CD14-positive monocyte (primary cell): Measurements from ENCODE around the gene AGO1. TPM values are rescaled to one million over a fixed set of nuclear protein-coding genes. Genes with fewer than 3 reads are reported as not detected.

Source experiments
- DNase-seq, 3 donors: peaks; one replicate each; pipeline ENCODE4 v3.0.0-alpha.2; 2011 to 2022
- H2AFZ ChIP-seq: 2 replicates; pipeline ENCODE4 v1.6.0; 2012; ENCODE audit warnings: mild to moderate bottlenecking, low read depth, low read length, inconsistent platforms; ENCODE audit not compliant: insufficient read depth, poor library complexity, severe bottlenecking
- H3K27ac ChIP-seq, 2 donors: 1 replicate in 1 of 2; 2 replicates in 1 of 2; pipeline ENCODE4 v1.5.1; 2012 to 2013; ENCODE audit warnings: low read length in 2 of 2, control low read depth in 1 of 2, inconsistent platforms in 1 of 2, low read depth in 1 of 2, mild to moderate bottlenecking in 1 of 2
- H3K27me3 ChIP-seq, 2 donors: one replicate each; pipeline versions ENCODE4 v1.6.0 to v1.6.1; 2011 to 2013; ENCODE audit warnings: low read length in 2 of 2; ENCODE audit not compliant: control insufficient read depth in 2 of 2, insufficient read depth in 2 of 2
- H3K36me3 ChIP-seq, 2 donors: replicated peaks in 1 of 2; 1 replicate in 1 of 2; 2 replicates in 1 of 2; pipeline versions ENCODE4 v1.5.1 to v1.6.1; 2012 to 2013; ENCODE audit warnings: low read length in 2 of 2, control low read depth in 1 of 2, inconsistent platforms in 1 of 2, mild to moderate bottlenecking in 1 of 2; ENCODE audit not compliant: insufficient read depth in 2 of 2, control insufficient read depth in 1 of 2
- H3K4me1 ChIP-seq, 2 donors: 1 replicate in 1 of 2; 2 replicates in 1 of 2; pipeline versions ENCODE4 v1.5.1 to v1.6.1; 2012 to 2013; ENCODE audit warnings: low read length in 2 of 2, control low read depth in 1 of 2, inconsistent platforms in 1 of 2, mild to moderate bottlenecking in 1 of 2, moderate library complexity in 1 of 2; ENCODE audit not compliant: insufficient read depth in 2 of 2, control insufficient read depth in 1 of 2
- H3K4me2 ChIP-seq: replicated peaks from 2 replicates; pipeline ENCODE3; 2012; ENCODE audit warnings: low read length, moderate library complexity, mild to moderate bottlenecking; ENCODE audit not compliant: poor library complexity, severe bottlenecking; ENCODE audit errors: extremely low read depth
- H3K4me3 ChIP-seq, 3 experiments: fragments of 200-600 bp in 1 of 3; sonication (generic) in 1 of 3; replicated peaks in 1 of 3; 1 replicate in 2 of 3; 2 replicates in 1 of 3; pipeline ENCODE4 v1.5.1; 2011 to 2013; ENCODE audit warnings: low read length in 3 of 3, mild to moderate bottlenecking in 3 of 3, control low read depth in 2 of 3, low read depth in 2 of 3, inconsistent platforms in 1 of 3, moderate library complexity in 1 of 3
- H3K79me2 ChIP-seq: 2 replicates; pipeline ENCODE4 v1.6.0; 2012; ENCODE audit warnings: mild to moderate bottlenecking, control low read depth, inconsistent platforms, low read length, moderate library complexity; ENCODE audit not compliant: insufficient read depth
- H3K9ac ChIP-seq: 2 replicates; pipeline ENCODE4 v1.6.0; 2017; ENCODE audit warnings: low read length, mild to moderate bottlenecking; ENCODE audit not compliant: insufficient read depth, poor library complexity, severe bottlenecking
- H3K9me3 ChIP-seq, 2 donors: replicated peaks in 1 of 2; 1 replicate in 1 of 2; 2 replicates in 1 of 2; pipeline versions ENCODE4 v1.5.1 to v1.6.1; 2012 to 2013; ENCODE audit warnings: low read length in 2 of 2, control low read depth in 1 of 2; ENCODE audit not compliant: control insufficient read depth in 1 of 2, insufficient read depth in 1 of 2
- H4K20me1 ChIP-seq: 2 replicates; pipeline ENCODE4 v1.6.0; 2012; ENCODE audit warnings: mild to moderate bottlenecking, low read length, control low read depth, moderate library complexity; ENCODE audit not compliant: insufficient read depth
- H3K27ac Mint-ChIP-seq, 7 donors: one replicate each; pipeline ENCODE4 v1.8.0; 2020; ENCODE audit warnings: mild to moderate bottlenecking in 7 of 7, mixed read lengths in 7 of 7, moderate library complexity in 6 of 7, inconsistent platforms in 2 of 7
- H3K27me3 Mint-ChIP-seq, 3 donors: one replicate each; pipeline ENCODE4 v1.8.0; 2021 to 2022; ENCODE audit warnings: low read depth in 3 of 3, mild to moderate bottlenecking in 3 of 3, mixed read lengths in 3 of 3, moderate library complexity in 3 of 3, inconsistent platforms in 1 of 3
- H3K36me3 Mint-ChIP-seq, 2 donors: one replicate each; pipeline ENCODE4 v1.8.0; 2020; ENCODE audit warnings: mixed read lengths in 2 of 2, inconsistent platforms in 1 of 2, mild to moderate bottlenecking in 1 of 2
- H3K4me1 Mint-ChIP-seq: one replicate; pipeline ENCODE4 v1.8.0; 2020; ENCODE audit warnings: mild to moderate bottlenecking, mixed read lengths
- H3K4me3 Mint-ChIP-seq, 2 donors: one replicate each; pipeline ENCODE4 v1.8.0; 2020; ENCODE audit warnings: mild to moderate bottlenecking in 2 of 2, mixed read lengths in 2 of 2, moderate library complexity in 1 of 2
- H3K9me3 Mint-ChIP-seq, 7 donors: one replicate each; pipeline ENCODE4 v1.8.0; 2020 to 2022; ENCODE audit warnings: mixed read lengths in 7 of 7, mild to moderate bottlenecking in 6 of 7, moderate library complexity in 6 of 7, inconsistent platforms in 2 of 7
- whole genome bisulfite sequencing: methylation state at CpG from one replicate; pipeline ENCODE4 v1.1.5; 2013; ENCODE audit warnings: missing lambda C conversion rate; ENCODE audit not compliant: insufficient coverage; 5-methylcytosine and 5-hydroxymethylcytosine counted together
- intact Hi-C, 2 donors: fragments of 100-400 bp; cut with micrococcal nuclease; formaldehyde crosslinking; loops; one replicate each; pipeline versions ENCODE4 v1.15.0 to v1.15.1; 2023
- polyA plus RNA-seq, 3 donors: library from polyadenylated mRNA; depleted of rRNA in 1 of 3; unstranded in 2 of 3; stranded (reverse) in 1 of 3; fragments of 300-500 nt in 2 of 3; fragments of >200 nt in 1 of 3; fragmentation: Illumina TruSeq in 2 of 3; gene quantifications; 1 replicate in 2 of 3; 2 replicates in 1 of 3; pipeline ENCODE4 v1.2.3, GENCODE V29; 2012 to 2021
- TF ChIP-seq, protein P1 (sequence below): fragments of 200-600 bp; IDR thresholded peaks from one replicate; pipeline ENCODE4 v1.8.0; 2022; ENCODE audit warnings: antibody characterized with exemption, mild to moderate bottlenecking

The AGO1 gene
- polyA plus RNA-seq, 3 donors = 10.9 to 19.4 (median 13.9) TPM

DNA sequence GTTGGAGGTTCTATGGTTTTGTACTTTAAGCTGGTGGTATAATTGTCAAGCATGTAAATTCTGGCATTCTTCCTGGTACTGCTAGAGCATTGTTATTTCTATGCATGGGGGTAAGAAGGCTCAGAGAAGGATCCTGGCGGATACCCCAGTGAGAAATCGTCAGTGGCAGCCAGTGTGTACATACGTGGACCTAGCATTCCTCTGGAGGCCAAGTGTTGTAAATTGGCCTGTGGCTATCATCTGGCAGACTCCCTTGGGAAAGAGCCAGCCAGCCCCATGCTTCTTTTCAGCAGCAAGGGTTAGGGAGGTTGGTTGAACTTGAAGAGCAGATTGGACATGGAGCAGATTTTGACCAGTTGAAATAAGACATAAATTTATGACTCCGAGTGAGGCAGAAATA is 42.7 kb downstream of the AGO1 start:
- Histone ChIP-seq H3K79me2 (no peaks in the 10 kb centered on the region), H3K27ac (no peak overlapping the region), H3K4me3 (no peak overlapping the region), H3K36me3 (peaks cover 23 to 56% of the 10 kb centered on the region in 2 donors), H4K20me1 (no peaks in the 10 kb centered on the region), H3K4me1 (peaks cover 5 to 11% of the 10 kb centered on the region in 2 donors), H3K4me2 (no peak overlapping the region), H3K27me3 (no peaks in the 10 kb centered on the region), H3K9me3 (no peaks in the 10 kb centered on the region), H2AFZ (no peak overlapping the region), H3K9ac (no peak overlapping the region)
- Mint-ChIP-seq H3K27ac (no peak overlapping the region), H3K4me3 (no peak overlapping the region), H3K27me3 (no peaks in the 10 kb centered on the region), H3K9me3 (no peaks in the 10 kb centered on the region), H3K36me3 (peaks cover 36 to 52% of the 10 kb centered on the region in 2 donors), H3K4me1 (peaks cover 17% of the 10 kb centered on the region)
- no peak for DNase-seq
- whole genome bisulfite sequencing = 93% methylated on average over 4 of the region's 4 CpGs
- intact Hi-C loops = no loop called here
- TF ChIP-seq, protein P1, sequence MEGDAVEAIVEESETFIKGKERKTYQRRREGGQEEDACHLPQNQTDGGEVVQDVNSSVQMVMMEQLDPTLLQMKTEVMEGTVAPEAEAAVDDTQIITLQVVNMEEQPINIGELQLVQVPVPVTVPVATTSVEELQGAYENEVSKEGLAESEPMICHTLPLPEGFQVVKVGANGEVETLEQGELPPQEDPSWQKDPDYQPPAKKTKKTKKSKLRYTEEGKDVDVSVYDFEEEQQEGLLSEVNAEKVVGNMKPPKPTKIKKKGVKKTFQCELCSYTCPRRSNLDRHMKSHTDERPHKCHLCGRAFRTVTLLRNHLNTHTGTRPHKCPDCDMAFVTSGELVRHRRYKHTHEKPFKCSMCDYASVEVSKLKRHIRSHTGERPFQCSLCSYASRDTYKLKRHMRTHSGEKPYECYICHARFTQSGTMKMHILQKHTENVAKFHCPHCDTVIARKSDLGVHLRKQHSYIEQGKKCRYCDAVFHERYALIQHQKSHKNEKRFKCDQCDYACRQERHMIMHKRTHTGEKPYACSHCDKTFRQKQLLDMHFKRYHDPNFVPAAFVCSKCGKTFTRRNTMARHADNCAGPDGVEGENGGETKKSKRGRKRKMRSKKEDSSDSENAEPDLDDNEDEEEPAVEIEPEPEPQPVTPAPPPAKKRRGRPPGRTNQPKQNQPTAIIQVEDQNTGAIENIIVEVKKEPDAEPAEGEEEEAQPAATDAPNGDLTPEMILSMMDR = no peak

DNA sequence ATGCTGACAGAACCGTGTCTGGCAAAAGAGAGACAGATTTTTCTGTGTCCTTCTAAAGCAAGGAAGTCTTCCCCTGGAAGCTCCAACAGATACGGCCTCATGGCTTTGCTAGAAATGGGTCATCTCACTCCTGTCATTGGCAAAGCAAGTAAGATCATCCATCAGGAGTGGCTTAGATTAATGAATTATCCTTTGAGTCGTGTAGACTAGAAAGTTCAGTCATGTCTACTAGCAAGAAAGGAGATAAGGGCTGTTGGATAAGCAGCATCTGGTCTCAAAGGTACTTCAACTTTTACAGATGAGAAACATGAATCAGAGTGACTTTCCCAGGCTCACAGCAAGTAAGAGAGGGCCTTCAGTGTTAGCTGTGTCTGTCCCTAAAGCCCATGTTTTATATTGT is 44.5 kb downstream of the AGO1 start:
- H3K27ac ChIP-seq = no peak overlapping the region
- no peak overlapping the region for H3K4me2 ChIP-seq
- Mint-ChIP-seq H3K27ac (no peak overlapping the region), H3K4me3 (no peak overlapping the region), H3K4me1 (peaks cover 26% of the 10 kb centered on the region), H3K27me3 (no peaks in the 10 kb centered on the region), H3K36me3 (peaks cover 20 to 34% of the 10 kb centered on the region in 2 donors), H3K9me3 (no peaks in the 10 kb centered on the region)
- peaks cover 4% of the 10 kb centered on the region for H4K20me1 ChIP-seq
- peaks cover 7 to 39% of the 10 kb centered on the region in 2 donors for H3K36me3 ChIP-seq
- TF ChIP-seq, protein P1 = no peak
- H3K27me3 ChIP-seq = no peaks in the 10 kb centered on the region
- peaks cover 15% of the 10 kb centered on the region for H3K79me2 ChIP-seq
- intact Hi-C loops = no loop called here
- H3K9me3 ChIP-seq = no peaks in the 10 kb centered on the region
- 88% methylated on average over 3 of the region's 3 CpGs for WGBS
- no peak overlapping the region for H3K4me3 ChIP-seq
- no peak overlapping the region for H3K9ac ChIP-seq
- peaks cover 14 to 20% of the 10 kb centered on the region in 2 donors for H3K4me1 ChIP-seq
- no peak for DNase-seq
- no peak overlapping the region for H2AFZ ChIP-seq
